ENCODE data around the gene OSBP2.

The OSBP2 gene

DNA sequence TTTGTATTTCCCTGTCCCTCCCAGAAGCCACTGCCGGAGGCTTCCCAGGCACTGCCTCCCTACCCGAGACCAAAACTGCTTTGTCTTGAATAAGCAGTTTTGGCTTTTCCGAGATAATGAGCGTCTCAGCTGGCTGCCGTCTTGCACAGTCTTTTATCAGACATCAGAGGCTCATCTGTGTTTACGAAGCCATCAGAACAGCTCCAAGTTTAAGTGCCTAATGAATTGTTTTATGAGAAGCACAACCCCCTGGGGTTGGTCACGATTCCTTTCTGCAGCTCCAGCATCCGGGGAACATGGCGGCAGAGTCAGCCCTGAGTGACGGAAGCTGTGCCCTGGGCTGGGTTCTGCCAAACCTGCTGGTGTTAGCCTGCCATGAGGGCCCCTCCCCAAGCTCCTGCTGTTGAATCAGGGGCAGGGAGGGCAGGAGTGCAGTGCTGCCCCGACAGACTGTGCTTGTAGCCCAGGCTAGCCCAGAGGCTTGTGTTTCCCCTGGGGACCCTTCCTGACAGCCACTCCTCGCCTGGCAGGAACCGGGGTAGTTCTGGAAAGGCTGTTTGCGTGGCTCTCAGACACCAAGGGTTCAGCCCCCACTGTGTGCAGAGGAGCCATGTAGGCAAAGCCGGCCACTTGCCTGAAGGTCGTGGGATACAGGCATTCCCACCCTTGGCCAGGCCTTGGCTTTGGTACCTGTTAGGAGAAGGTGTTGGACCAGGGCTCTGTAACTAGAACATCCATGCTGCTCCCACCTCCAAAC, 177.8 kb downstream of the OSBP2 start:
- DNase-seq = no peak

DNA sequence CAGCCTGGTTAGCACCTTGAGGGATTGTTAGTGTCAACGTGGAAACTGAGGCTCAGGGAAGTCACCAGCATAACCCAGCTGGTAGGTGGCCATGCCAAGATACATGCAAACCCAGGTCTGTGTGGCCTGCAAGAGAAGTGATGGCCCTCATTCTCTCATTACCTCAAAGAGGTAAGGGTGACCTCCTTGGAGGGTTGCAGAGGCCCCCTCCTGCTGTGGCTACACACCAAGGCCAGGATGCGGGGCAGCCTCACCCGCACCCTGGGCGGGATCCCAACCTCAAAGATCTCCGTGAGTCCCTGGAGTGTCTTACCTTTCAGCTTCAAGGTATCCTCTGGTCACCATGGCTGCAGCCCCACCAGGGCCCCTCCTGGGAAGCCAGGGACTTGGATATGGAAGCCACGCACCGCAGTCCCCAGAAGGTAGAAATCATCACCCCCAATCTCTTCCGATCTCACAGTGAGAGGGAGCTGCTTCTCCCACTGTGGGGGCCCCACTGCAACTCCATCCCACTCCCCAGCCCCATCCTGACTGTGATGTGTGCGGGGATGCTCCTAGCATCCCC, 178.5 kb downstream of the OSBP2 start:
- no peak for DNase-seq

DNA sequence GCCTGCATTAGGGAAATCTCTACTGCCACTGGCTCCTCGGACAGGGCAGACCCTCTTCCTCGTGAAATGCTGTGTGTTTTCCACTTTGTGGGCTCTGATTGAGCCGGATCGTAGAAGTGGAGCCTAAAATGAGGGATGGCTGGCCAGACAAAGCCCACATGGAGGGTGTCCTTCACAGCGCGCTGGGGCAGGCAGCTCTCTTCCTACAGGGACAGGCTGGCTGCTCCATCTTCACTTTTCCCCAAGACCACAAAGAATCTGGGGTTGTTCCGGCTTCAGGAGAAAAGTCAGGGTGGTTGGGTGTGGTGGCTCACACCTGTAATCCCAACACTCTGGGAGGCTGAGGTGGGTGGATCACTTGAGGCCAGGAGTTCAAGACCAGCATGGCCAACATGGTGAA, 179.0 kb downstream of the OSBP2 start:
- DNase-seq = no peak

DNA sequence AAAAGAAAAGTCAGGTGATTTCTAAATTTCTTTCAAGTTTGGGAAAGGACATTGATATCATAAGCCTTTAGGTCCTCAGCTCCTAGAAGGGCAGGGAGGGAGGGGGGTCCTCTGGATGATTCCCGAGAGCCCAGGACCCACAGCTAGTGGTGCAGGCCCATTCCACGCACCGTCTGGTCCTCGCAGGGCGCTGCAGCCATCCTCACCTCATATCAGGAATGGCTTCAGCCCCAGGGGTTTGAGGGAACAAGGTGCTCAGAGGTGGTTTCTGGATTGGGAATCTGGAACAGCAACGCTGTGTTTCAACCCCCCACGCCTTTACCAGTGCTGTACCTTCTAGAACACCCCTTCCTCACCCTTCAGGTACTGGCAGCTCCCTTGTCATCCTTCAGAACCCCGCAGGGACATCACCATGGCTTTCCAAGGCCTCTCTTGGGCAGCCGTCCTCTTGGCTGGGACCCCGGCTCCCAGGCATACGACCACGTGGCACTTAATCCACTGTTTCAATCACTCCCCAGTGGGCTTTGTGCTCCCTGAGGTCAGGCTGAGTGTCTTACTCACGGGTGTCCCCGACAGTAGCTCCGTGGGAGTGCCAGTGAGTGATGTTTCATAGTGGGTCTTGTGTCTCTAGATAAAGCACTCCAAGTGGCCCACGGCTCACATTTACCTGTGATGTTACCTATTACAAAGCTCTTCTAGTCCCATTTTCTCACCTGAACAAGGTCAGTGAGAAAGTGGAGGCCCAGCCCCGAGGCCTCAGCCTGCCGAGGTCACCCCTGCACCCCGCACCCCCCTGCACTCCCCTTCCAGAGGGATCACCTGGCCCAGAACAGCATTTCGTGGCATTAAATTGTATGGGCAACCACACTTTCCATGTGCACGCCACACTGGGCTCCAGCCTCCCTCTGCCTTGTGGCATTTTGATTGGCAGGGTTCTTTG, 180.0 kb downstream of the OSBP2 start:
- DNase-seq = no peak

DNA sequence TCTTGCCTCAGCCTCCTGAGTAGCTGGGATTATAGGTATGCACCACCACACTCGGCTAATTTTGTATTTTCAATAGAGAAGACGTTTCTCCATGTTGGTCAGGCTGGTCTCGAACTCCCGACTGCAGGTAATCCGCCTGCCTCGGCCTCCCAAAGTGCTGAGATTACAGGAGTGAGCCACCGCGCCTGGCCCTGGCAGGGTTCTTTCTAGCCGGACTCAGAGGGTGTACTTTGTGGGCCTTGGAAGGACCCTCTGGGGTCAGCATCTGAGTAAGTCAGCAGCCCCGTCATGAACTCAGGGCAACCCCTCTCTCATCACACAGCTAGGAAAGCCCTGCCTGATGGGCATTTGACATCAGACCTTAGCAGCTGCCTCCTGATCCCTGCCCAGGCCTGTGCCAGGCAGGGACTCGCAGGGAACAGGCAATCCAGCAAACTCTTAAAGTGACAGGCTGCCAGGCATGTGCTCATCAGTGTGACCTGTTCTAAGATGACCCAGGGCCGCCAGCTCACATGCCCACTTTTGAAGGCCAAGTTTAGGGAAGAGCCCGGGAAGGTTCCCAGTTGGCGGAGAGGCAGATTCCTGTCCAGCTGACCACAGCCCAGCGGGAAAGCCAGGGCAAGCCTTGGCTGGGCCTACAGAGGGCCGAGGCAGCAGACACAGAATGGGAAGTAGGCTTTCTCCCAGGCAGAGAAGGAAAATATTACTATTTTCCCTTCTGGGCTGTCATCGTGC, 181.0 kb downstream of the OSBP2 start:
- DNase-seq = no peak

DNA sequence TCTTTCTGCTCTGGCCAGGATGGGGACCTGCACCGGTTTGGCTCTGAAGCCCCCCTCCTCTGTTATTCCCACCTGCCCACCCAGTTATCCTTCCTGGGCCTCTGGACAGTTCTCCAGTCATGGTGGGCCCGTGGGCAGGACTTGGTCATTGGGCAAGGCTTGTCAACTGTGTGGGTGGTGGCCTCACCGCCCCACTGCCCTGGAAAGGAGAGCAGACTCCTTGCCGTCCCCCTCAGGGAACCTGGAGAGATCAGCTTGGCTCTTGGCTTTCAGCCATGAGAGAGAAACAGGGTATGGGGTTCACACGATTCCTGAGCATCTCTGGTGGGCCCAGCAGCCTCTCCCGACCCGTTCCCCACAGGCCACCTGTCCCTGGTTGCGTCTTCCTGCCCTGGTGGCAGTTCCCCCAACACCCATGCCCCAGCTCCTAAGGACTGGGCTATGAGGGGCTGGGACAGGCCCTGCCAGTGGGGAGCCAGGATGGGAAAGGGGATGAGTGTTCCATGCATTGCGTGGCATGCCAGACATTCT, 181.6 kb downstream of the OSBP2 start:
- DNase-seq = no peak

DNA sequence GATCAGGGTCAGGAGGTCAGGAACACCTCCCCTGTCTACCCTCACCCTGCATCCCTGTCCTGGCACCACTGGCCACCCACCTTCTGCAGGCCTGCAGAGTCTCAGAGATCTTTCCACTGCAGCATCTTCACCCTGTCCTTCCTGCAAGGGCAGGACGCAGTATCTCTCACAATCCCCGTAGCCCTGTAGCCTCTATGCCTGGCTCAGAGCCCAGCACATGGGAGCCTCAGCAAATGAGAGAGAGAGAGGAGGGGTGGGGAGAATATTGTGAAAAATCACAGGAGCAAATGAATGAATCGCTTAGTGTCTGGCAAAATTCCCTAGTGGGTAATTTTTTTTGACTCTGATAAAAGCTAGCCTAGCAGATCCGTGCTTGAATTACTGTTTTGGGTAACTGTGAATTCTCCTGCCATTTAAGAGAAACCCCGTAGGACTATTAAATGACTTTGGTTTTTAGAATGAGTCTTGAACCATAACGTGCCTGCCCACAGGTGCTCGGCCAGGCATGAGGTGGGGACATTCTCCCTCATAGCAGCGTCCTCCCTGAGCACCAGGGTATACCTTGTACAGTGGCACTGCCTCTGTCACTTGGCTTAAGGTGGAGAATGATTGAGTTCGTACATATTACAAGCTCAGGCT, 182.4 kb downstream of the OSBP2 start:
- no peak for DNase-seq

DNA sequence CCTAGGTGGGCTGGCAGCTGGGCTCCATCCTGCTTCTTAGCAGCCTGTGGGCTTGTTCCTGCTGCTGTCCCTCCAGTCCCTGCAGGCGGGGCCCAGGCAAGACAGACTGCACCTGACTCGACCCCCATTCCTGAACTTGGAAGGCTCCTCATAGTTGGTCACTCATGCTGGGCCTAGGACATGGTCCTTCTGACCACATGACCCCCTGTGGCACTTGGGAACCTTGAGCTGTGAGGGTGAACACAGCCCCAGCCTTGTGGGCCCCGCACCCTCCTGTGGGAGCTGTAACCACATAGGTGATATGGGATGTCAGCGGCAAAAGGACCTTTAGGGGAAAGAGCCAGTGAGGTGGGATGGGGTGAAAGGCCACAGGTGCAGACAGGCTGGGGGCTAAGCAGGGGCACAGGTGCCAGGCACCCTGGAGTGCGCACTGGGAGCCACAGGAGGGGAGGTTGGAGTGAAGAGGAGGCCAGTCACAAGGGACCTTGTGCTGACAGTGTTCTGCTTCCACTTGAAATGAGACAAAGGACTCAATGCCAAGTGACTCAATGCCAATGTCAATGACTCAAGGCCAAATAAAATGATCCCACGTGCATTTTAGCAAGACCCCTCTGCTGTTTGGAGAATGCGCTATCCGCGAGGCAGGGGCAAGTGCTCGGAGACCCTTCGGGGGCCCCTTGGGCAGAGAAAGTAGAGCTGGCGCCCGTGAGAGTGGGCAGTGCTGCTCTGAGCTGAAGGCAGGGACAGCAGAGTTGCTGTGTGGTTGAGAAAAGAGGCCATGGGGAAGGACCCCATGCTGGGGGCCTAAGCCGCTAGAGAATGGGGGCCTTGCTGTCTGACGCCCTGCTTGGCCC, 183.2 kb downstream of the OSBP2 start:
- DNase-seq = no peak

DNA sequence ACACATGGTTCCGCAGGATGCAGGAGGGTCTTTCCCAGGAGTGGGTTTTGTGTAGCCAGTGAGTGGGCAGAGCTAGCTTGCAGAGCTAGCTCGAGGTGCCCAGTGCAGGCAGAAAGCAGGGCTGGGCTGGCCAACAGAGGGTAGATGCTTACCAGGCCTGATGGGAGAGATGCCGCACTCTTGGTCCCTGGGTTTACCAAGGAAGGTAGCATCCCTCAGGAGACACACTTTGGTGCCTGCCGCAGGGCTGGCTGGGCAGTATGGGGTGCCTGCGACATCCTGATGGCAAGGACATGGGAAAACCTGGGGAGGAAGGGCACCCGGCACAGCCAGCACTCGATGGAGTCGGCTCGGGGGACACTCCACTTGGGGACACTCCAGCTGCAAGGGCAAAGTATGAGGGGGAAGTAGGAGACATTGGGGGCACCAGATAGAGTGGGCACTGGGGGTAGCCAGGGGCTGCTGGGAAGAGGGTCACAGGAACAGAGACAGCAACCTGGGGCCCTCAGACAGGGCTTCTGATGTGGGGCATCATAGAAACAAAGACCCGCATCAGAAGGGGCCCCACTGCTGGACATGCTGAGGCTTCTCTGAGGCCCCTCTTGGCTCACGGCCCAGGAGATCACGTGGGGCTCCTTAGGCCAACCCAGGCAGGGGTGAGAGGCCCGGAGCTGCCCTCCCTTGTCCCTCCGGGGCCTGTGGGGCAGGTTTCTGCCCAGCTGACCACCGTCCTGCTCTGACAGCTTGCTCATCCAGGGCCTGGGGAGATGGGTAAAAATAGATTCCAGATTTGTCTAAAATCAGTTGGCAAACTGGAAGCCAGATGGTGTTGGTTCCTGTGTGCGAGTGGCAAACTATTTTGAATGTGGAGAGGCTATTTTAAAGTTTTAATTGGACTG, 184.1 kb downstream of the OSBP2 start:
- DNase-seq = no peak

DNA sequence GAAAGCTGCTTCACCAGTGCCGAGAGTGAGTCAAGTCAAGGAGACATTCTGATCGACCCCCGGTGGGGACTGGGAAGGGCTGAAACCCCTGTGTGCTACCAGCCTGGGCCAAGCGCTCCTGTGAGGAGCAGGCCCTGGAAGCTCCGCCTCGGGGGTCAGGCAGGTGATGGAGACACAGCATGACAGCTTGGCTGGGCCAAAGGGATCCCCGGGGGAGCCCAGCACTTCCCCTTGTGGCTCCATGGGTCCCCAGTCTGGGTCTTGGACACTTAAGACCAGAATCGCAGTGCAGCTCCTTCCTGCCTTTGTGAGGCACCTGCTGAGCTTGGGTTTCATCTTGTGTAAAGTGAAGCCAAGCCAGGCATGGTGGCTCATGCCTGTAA, 184.7 kb downstream of the OSBP2 start:
- DNase-seq = no peak

DNA sequence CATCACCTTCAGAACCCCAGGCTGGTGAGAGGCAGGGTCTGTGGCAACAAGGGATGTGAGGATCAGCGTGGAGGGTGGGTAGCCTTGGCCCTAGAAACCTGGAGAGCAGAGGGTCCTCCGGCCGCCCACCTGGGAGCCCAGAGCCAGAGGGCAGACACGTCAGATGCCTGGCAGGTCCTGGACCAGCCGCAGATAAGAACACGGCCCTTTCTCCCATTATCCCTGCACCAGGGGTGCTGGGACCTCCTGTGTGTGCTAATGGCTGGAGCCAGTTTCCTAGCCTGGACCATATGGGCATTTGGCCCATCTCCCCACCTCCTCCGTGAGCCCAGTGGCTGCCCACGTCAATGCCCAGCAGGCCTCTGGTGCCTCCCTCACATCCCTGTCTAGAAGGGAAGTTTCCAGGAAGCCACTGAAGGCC, 185.5 kb downstream of the OSBP2 start:
- no peak for DNase-seq

DNA sequence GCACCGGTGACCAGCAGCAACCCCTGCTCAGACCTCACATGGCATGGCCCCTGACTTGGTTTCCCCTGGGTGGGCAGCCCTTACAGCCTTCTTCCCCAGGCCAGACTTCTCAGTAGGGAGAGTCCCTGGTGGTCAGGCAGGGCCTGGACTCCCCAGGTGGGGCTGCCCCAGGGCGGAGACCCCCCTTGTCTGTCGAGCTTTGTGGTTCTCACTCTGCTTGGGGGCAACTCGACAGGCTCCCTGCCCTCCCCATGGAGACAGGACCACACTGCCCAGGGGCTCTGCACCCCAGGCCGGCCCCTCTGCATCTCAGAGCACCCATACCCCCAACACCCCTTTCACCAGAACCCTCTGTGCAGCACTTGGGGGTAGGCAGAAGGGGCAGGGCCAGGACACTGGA, 186.2 kb downstream of the OSBP2 start:
- no peak for DNase-seq

DNA sequence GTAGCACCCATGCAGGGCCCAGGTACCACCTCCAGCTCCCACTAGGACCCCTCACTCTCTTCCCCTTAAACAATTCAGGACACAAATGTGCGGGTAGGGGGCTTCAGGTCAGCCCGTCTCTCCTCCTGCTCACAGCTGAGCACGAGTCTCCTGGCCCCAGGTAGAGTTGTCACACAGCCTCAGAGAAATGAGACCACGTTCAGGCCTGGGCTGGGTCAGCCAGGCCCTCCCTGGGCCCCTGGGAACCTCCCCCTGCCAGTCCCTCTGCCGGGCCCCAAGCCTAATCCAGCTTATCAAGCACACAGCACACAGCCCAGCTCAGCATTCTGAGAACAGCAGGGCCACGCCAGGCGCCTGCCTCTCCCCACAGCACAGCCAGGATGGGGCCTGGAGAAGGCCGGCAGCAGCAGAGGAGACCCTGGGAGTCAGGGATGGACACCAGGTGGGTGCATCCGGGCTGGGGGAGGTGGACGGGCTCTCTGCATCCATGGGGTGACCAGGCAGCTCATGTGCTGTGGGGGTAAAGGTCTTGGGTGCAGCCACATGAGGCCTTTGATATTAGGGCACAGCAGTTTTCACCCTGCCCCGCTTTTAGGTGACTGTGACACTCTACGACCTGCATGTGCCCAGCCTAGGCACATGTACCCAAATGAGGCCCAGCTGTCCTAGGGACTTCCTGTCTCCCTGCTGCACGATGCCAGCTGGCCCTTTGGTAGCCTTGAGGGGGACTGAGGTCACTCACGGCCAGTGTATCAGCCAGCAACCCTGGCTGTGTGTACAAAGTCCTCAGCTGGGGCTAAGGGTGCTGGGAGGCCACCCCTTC, 186.9 kb downstream of the OSBP2 start:
- DNase-seq = no peak

DNA sequence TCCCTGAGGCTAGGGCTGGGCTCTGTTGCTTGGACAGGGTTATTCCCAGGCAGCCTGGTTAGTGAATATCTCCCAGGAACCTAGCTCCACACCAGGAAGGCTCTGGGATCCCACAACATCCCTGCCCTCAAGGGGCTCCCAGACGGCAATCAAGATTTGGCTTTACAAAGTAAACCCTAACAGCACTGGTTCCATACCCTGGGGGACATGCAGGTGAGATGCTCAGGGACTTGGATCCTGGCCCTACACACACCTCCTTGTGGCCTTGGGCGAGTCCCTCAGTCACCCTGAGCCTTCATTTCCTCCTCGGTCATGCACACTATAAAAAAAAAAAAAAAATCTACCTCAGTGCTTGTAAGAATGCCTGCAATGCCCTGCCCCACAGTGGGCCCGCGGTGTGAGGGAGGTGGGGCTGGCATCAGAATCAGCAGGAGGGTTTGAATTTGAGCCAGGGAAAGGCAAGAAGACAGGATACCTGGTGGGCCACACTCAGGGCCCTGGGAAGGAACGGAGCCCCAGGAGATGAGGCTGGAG, 187.6 kb downstream of the OSBP2 start:
- DNase-seq = no peak

DNA sequence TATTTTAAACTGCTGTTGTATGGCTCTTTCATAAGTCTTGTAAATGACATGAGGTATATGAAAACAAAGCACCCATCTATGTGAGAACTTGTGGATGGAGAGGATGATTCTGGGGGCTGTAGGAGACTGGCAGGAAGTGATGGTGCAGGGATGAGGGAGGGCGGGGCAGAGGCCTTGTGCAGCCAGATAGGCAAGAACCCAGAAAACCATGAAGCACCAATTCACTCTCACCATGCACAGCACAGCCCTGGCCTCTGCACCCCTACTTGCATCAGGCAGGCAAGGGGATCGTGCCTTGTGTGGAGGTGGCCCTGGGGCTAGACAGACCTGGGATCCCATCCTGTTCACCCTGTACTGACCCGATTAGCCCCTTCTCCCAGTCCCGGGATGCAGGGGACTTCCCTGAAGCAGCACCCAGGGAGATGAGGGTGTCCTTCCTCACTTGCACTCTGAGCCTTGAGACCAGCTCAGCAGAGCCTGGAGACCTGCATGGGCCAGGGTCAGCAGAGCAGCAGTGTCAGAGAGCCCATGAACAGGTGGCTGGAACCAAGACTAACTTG, 188.4 kb downstream of the OSBP2 start:
- DNase-seq = no peak

DNA sequence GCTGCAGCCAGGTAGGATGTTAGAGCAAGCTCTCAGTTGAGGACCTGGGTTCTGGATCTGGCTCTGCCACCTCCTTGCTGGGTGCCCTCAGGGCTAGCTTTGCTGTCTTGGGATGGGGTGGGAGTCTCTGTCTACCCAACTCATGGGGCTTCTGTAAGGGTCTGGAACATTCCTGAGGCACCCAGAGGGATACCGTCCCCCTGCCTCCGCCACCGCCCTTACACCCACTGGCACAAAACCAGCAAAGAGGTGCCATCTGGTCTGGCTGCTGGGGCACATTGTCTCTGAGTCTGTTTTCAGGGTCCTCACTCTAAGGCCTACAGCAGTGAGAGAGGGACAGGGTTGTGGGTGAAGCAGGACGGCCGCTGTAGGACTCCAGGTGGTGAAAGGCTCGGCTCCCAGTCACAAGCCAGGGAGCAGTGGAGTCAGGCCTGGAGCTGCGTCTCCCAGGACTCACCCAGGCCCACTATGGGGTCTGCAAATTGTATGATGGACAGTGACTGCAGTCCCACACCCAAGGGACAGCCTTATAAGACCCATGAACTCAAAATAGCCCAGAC, 189.0 kb downstream of the OSBP2 start:
- no peak for DNase-seq

DNA sequence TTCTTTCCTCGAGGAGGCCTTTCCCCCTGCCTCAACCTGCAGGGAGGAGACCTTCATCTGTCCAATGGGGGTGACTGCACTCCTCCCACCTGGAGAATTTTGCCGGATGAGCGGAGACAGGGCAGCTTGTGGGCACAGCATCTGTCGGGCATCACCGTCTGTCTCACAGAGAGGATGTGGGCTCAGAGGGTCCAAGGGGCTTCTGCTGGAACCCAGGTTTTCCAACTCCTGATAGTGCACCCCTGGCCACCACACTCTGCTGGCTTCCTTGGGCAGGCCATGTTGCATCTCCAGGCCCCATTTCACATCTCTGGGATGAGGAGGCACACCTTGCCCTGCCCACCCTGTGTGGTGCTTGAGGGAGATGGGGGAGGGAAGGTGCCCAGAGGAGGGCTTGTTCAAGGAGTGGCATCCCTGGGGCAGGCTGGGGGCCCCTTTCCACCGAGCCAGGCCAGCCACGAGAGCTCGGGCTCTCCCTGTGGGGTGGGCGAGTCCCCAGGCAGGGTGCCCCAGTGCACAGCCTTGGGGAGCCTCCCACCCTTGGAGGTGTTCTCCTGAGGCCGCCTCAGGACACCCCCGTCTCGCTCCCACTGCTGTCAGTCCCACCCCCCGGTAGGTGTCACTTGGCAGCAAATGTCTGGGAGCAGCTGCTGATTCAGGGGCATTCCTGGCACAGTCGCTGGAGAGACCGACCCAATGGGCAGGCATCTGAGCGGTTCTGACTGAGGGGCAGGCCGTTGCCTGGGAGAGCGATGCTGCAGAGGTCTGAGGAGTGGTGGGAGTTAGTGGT, 189.7 kb downstream of the OSBP2 start:
- DNase-seq = no peak

DNA sequence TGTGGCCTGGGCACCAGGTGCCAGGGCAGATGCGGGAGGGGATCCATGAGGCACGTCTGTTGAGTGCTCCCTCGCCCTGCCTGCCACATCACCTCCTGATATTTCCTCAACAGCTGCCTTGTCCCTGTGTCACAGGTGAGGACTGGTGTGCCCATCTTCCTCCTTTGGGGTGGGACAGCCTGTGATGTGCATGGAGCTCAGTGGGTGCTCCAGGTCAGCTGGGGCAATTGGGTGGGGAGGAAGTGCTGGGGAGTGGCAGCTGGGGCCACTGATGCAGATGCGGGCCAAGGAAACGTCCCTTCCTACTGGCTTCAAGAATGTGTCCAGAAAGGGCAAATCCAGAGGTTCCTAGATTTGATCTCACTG, 190.3 kb downstream of the OSBP2 start:
- no peak for DNase-seq

Measured in CD4-positive, alpha-beta T cell treated with Interleukin-4 for 1 hour (primary cell).